CD4-positive, alpha-beta T cell treated with Interleukin-17A for 4 hours (primary cell): ENCODE measurements around the gene ALDOB.

ENCODE experiments used
- DNase-seq: peaks from one replicate; pipeline ENCODE4 v3.0.0-alpha.2; 2020; ENCODE audit warnings: mixed read lengths

ALDOB gene

GRCh38 chr9:101435601-101436079 lies at the start of gene ALDOB:
ALDOB (minus strand) TSS chr9:101435774; CDS start chr9:101430887, 4,887 bp downstream.
- no peak for DNase-seq

- no peak for DNase-seq
These were observed 48.5 kb upstream of the ALDOB start for GRCh38 chr9:101484046-101484445.

- DNase-seq: no peak
These were observed 45.7 kb upstream of the ALDOB start for GRCh38 chr9:101481261-101481660.

- DNase-seq: no peak
These were observed 44.8 kb upstream of the ALDOB start for GRCh38 chr9:101480386-101480785.

- no peak for DNase-seq
These were observed 43.9 kb upstream of the ALDOB start for GRCh38 chr9:101479338-101480030.

- DNase-seq: no peak
These were observed 43.3 kb upstream of the ALDOB start for GRCh38 chr9:101478906-101479305.

GRCh38 chr9:101478444-101478843 lies 42.9 kb upstream of the ALDOB start:
- DNase-seq: no peak

- DNase-seq: no peak
These were observed 42.2 kb upstream of the ALDOB start for GRCh38 chr9:101477736-101478135.

- no peak for DNase-seq
These were observed 41.6 kb upstream of the ALDOB start for GRCh38 chr9:101477214-101477613.

GRCh38 chr9:101476576-101477208 lies 41.1 kb upstream of the ALDOB start:
- no peak for DNase-seq

GRCh38 chr9:101472891-101473290 lies 37.3 kb upstream of the ALDOB start:
- no peak for DNase-seq

- no peak for DNase-seq
These were observed 35.4 kb upstream of the ALDOB start for GRCh38 chr9:101470929-101471328.

- DNase-seq: no peak
These were observed 34.4 kb upstream of the ALDOB start for GRCh38 chr9:101470021-101470420.

GRCh38 chr9:101469026-101469425 lies 33.5 kb upstream of the ALDOB start:
- no peak for DNase-seq

- no peak for DNase-seq
These were observed 32.5 kb upstream of the ALDOB start for GRCh38 chr9:101468116-101468515.

GRCh38 chr9:101467690-101468089 lies 32.1 kb upstream of the ALDOB start:
- DNase-seq: no peak

- DNase-seq: no peak
These were observed 31.3 kb upstream of the ALDOB start for GRCh38 chr9:101466863-101467262.

- no peak for DNase-seq
These were observed 29.8 kb upstream of the ALDOB start for GRCh38 chr9:101465326-101465915.

GRCh38 chr9:101463397-101463796 lies 27.8 kb upstream of the ALDOB start:
- no peak for DNase-seq

GRCh38 chr9:101462558-101462957 lies 27.0 kb upstream of the ALDOB start:
- DNase-seq: no peak

- no peak for DNase-seq
These were observed 25.4 kb upstream of the ALDOB start for GRCh38 chr9:101460965-101461364.

- peak; percentile 4 for DNase-seq
These were observed 23.5 kb upstream of the ALDOB start for GRCh38 chr9:101458963-101459631.

GRCh38 chr9:101457003-101457402 lies 21.4 kb upstream of the ALDOB start:
- DNase-seq: no peak
